ENCODE measurements around the gene PHF10.

Gene PHF10

DNA sequence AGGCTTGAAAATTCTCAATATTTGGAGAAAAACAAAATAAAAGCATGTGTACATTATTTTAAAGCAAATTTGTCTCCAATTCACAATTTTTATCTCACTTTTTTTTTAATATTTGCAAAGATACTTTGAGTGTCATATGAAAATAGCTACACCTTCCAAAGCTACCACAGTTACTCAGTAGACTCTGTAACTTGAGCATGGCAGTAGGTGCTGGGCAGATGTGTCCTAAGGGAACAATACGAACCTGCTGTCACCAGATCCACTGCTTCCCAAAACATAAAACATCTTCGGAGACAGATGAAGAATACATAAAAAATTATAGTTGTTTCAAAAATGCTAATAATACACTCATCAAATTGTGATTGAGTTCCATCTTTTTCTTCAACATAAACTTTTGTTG, 33.0 kb downstream of the PHF10 start:
- DNase-seq = no peak
- intact Hi-C loops (cut with DNase I; ENCODE audit: low total_unique reads) = no loop called here
- Histone ChIP-seq H3K9me3 (peaks cover 0 to 5% (median 2%) of the 10 kb centered on the region in 3 donors), H3K27ac (no peak overlapping the region), H3K27me3 (no peaks in the 10 kb centered on the region), H3K36me3 (peaks cover 13 to 33% (median 30%) of the 10 kb centered on the region in 3 donors), H3K4me1 (no peaks in the 10 kb centered on the region), H3K4me3 (no peak overlapping the region)
- TF ChIP-seq, protein P1, sequence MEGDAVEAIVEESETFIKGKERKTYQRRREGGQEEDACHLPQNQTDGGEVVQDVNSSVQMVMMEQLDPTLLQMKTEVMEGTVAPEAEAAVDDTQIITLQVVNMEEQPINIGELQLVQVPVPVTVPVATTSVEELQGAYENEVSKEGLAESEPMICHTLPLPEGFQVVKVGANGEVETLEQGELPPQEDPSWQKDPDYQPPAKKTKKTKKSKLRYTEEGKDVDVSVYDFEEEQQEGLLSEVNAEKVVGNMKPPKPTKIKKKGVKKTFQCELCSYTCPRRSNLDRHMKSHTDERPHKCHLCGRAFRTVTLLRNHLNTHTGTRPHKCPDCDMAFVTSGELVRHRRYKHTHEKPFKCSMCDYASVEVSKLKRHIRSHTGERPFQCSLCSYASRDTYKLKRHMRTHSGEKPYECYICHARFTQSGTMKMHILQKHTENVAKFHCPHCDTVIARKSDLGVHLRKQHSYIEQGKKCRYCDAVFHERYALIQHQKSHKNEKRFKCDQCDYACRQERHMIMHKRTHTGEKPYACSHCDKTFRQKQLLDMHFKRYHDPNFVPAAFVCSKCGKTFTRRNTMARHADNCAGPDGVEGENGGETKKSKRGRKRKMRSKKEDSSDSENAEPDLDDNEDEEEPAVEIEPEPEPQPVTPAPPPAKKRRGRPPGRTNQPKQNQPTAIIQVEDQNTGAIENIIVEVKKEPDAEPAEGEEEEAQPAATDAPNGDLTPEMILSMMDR (IDR thresholded peaks at IDR 0.05) = no peak

DNA sequence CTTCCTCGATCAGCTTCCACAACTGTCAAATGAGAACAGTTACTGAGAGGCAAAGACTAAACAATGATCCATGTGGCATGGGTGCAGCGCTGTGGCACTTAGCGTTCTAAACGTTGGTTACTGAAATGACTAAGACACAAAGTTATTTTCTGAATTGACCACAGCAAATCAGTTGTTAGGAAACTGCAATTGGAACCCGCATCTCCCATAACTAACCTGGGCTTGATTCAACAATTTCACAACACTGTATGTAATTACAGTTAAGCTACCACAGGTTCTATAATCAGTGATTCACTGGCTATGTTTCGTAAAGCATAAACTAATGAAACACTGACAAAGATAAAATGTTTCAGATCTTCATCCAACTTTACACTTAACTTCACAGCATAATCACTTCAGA, 35.0 kb downstream of the PHF10 start:
- Histone ChIP-seq H3K27me3 (no peaks in the 10 kb centered on the region), H3K27ac (no peak overlapping the region), H3K4me3 (no peak overlapping the region), H3K9me3 (peaks cover 0 to 10% (median 5%) of the 10 kb centered on the region in 3 donors), H3K4me1 (no peaks in the 10 kb centered on the region), H3K36me3 (peaks cover 26 to 41% (median 35%) of the 10 kb centered on the region in 3 donors)
- intact Hi-C loops (cut with DNase I; ENCODE audit: low total_unique reads) = no loop called here
- TF ChIP-seq, protein P1 (IDR thresholded peaks at IDR 0.05) = no peak
- no peak for DNase-seq

DNA sequence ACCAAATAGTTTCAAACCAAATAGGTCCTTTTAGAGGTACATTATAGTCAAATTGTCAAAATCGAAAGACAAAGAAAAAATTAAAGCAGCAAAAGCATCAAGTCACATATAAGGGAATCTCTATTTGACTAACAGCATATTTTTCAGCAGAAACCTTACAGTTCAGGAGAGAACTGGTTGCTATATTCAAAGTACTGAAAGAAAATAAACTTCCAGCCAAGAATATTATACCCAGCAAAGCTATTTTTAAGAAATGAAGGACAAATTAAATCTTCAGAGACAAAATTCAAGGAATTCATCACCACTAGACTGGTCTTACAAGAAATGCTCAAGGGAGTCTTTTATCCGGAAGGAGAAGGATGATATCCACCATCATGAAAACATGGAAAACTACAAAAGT, 38.4 kb downstream of the PHF10 start:
- Histone ChIP-seq H3K27me3 (no peaks in the 10 kb centered on the region), H3K4me1 (no peaks in the 10 kb centered on the region), H3K4me3 (no peak overlapping the region)

DNA sequence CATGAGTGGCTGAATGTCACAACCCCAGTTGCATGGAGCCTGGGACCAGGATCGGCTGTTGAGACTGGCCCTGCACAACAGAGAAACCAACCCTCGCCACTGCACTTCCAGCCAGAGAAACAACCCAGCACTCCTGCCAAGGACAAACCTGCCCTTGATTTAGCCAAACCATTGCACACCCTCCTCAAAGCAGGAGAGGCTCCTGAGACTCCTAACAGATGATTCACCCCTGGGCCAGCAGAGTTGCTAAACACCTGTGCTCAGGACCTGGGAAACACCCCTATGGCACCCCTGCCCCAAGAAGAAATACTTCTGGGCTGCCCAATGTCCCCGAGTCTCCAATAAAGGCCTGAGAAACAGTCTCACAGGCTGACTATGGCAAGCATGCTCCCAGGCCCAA, 40.2 kb downstream of the PHF10 start:
- TF ChIP-seq, protein P1 (IDR thresholded peaks at IDR 0.05) = no peak
- H3K27ac ChIP-seq = no peak overlapping the region
- no peaks in the 10 kb centered on the region for H3K4me1 ChIP-seq
- intact Hi-C loops (cut with DNase I; ENCODE audit: low total_unique reads) = no loop called here
- DNase-seq = no peak
- peaks cover 0 to 10% (median 5%) of the 10 kb centered on the region in 3 donors for H3K9me3 ChIP-seq
- no peak overlapping the region for H3K4me3 ChIP-seq
- peaks cover 25 to 50% (median 33%) of the 10 kb centered on the region in 3 donors for H3K36me3 ChIP-seq
- no peaks in the 10 kb centered on the region for H3K27me3 ChIP-seq

More for the DNA sequence above, 38.4 kb downstream of the PHF10 start:
- intact Hi-C loops (cut with DNase I; ENCODE audit: low total_unique reads) = no loop called here
- H3K9me3 ChIP-seq = peaks cover 0 to 10% (median 5%) of the 10 kb centered on the region in 3 donors
- no peak for DNase-seq
- no peak overlapping the region for H3K27ac ChIP-seq
- peaks cover 28 to 51% (median 33%) of the 10 kb centered on the region in 3 donors for H3K36me3 ChIP-seq
- TF ChIP-seq, protein P1 (IDR thresholded peaks at IDR 0.05) = no peak

DNA sequence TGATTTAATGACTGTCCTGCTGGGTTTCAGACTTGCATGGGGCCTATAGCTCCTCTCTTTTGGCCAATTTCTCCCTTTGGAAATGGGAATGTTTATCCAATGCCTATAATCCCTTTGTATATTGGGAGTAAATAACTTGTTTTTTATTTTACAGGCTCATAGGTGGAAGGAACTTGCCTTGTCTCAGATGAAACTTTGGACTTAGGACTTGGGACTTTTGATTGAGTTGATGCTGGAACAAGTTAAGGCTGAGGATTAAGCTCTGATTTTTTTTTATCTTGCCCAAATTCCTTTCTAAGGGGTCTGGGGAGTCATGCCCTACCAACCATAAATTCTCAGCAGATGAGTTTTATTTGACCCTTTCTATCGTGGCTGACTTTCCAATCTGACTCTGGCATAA, 46.0 kb downstream of the PHF10 start:
- intact Hi-C loops (cut with DNase I; ENCODE audit: low total_unique reads) = no loop called here
- no peaks in the 10 kb centered on the region for H3K9me3 ChIP-seq
- no peak for DNase-seq

More for the DNA sequence above, 46.0 kb downstream of the PHF10 start:
- Histone ChIP-seq H3K36me3 (peaks cover 0 to 29% (median 7%) of the 10 kb centered on the region in 3 donors), H3K4me1 (no peaks in the 10 kb centered on the region), H3K4me3 (no peak overlapping the region), H3K27me3 (no peaks in the 10 kb centered on the region), H3K27ac (no peak overlapping the region)
- TF ChIP-seq, protein P1 (IDR thresholded peaks at IDR 0.05) = no peak

Data from tibial artery (tissue), 4 donors.